ENCODE data around the gene EPB41. TPM values are rescaled to one million over a fixed set of nuclear protein-coding genes. Genes with fewer than 3 reads are reported as not detected.

The EPB41 gene
- total RNA-seq, 1 donor from 2014 or later: 9.7 TPM

GRCh38 chr1:28966617-28967016 lies 52.2 kb downstream of the EPB41 start:
- Mint-ChIP-seq H3K9me3 (ENCODE audit: unreplicated experiment) (no peaks in the 10 kb centered on the region), H3K27ac (ENCODE audit: unreplicated experiment) (no peak overlapping the region), H3K4me3 (ENCODE audit: unreplicated experiment) (no peak overlapping the region), H3K27me3 (ENCODE audit: unreplicated experiment) (no peaks in the 10 kb centered on the region), H3K4me1 (ENCODE audit: unreplicated experiment) (no peaks in the 10 kb centered on the region), H3K36me3 (ENCODE audit: unreplicated experiment) (no peaks in the 10 kb centered on the region)
- DNase-seq (ENCODE audit: extremely low spot score, unreplicated experiment): no peak
- no peak for TF ChIP-seq CTCF (IDR thresholded peaks at IDR 0.05)

- no peak for TF ChIP-seq CTCF (IDR thresholded peaks at IDR 0.05)
- Mint-ChIP-seq H3K9me3 (ENCODE audit: unreplicated experiment) (no peaks in the 10 kb centered on the region), H3K36me3 (ENCODE audit: unreplicated experiment) (no peaks in the 10 kb centered on the region), H3K27ac (ENCODE audit: unreplicated experiment) (peak overlapping the region; percentile 84), H3K27me3 (ENCODE audit: unreplicated experiment) (no peaks in the 10 kb centered on the region), H3K4me3 (ENCODE audit: unreplicated experiment) (no peak overlapping the region), H3K4me1 (ENCODE audit: unreplicated experiment) (peaks cover 27% of the 10 kb centered on the region)
- no peak for DNase-seq (ENCODE audit: extremely low spot score, unreplicated experiment)
These were observed 57.8 kb downstream of the EPB41 start for GRCh38 chr1:28971980-28972771.

GRCh38 chr1:28973596-28974421 lies 59.4 kb downstream of the EPB41 start:
- H3K27me3 Mint-ChIP-seq (ENCODE audit: unreplicated experiment): no peaks in the 10 kb centered on the region
- H3K9me3 Mint-ChIP-seq (ENCODE audit: unreplicated experiment): no peaks in the 10 kb centered on the region
- no peak for DNase-seq (ENCODE audit: extremely low spot score, unreplicated experiment)
- peak overlapping the region; percentile 24 for H3K27ac Mint-ChIP-seq (ENCODE audit: unreplicated experiment)
- H3K4me3 Mint-ChIP-seq (ENCODE audit: unreplicated experiment): no peak overlapping the region
- H3K36me3 Mint-ChIP-seq (ENCODE audit: unreplicated experiment): no peaks in the 10 kb centered on the region
- H3K4me1 Mint-ChIP-seq (ENCODE audit: unreplicated experiment): peaks cover 27% of the 10 kb centered on the region
- no peak for TF ChIP-seq CTCF (IDR thresholded peaks at IDR 0.05)

- no peaks in the 10 kb centered on the region for H3K9me3 Mint-ChIP-seq (ENCODE audit: unreplicated experiment)
- no peak overlapping the region for H3K4me3 Mint-ChIP-seq (ENCODE audit: unreplicated experiment)
These were observed 60.1 kb downstream of the EPB41 start for GRCh38 chr1:28974432-28974831.

More at GRCh38 chr1:28974432-28974831, 60.1 kb downstream of the EPB41 start:
- no peak for TF ChIP-seq CTCF (IDR thresholded peaks at IDR 0.05)
- Mint-ChIP-seq H3K36me3 (ENCODE audit: unreplicated experiment) (no peaks in the 10 kb centered on the region), H3K27me3 (ENCODE audit: unreplicated experiment) (no peaks in the 10 kb centered on the region), H3K27ac (ENCODE audit: unreplicated experiment) (peak overlapping the region; percentile 20), H3K4me1 (ENCODE audit: unreplicated experiment) (peaks cover 27% of the 10 kb centered on the region)
- DNase-seq (ENCODE audit: extremely low spot score, unreplicated experiment): no peak

Measured in osteocyte (in vitro differentiated cells).